Measurements from ENCODE around the gene GGTA1. TPM values are rescaled to one million over a fixed set of nuclear protein-coding genes. Genes with fewer than 3 reads are reported as not detected.
"Not testable (repeated sequence)": the region's sequence is repeated elsewhere in the genome, so short reads cannot be mapped to it uniquely, and the experiment has no call there.

Gene GGTA1
- total RNA-seq, 4 donors from 2014 or later = 5.8 to 8.6 (median 6.5) TPM

DNA sequence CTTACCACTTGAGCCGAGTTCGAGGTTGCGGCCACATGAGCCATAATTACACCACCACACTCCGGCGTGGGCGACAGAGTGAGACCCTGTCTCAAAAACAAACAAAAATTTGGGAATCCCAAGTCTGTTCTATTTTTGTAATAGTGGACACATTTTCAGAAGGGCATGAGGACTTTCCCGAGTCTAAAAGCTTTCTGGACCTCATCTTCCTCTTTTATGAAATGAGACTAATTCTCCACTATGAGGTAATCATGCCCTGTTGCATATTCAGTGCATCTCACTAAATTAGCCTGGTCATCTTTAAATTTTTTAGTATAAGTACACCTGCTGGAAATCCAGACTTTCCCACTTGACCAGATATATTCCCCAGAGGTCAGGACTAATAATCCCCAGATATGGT lies 55.7 kb downstream of the GGTA1 start:
- Histone ChIP-seq H3K4me3 (no peak overlapping the region), H3K36me3 (no peaks in the 10 kb centered on the region), H3K27me3 (no peaks in the 10 kb centered on the region), H3K4me1 (no peaks in the 10 kb centered on the region), H3K9me3 (no peaks in the 10 kb centered on the region), H3K27ac (no peak overlapping the region)
- DNase-seq (ENCODE audit: low spot score in 2 of 2) = no peak
- no peak for TF ChIP-seq POLR2AphosphoS5 (IDR thresholded peaks at IDR 0.05)
- no peak for TF ChIP-seq EP300 (IDR thresholded peaks at IDR 0.05)
- TF ChIP-seq POLR2A (IDR thresholded peaks at IDR 0.05) = no peak
- no peak for TF ChIP-seq CTCF (IDR thresholded peaks at IDR 0.05)
- 94% methylated on average over 7 of the region's 7 CpGs for WGBS

DNA sequence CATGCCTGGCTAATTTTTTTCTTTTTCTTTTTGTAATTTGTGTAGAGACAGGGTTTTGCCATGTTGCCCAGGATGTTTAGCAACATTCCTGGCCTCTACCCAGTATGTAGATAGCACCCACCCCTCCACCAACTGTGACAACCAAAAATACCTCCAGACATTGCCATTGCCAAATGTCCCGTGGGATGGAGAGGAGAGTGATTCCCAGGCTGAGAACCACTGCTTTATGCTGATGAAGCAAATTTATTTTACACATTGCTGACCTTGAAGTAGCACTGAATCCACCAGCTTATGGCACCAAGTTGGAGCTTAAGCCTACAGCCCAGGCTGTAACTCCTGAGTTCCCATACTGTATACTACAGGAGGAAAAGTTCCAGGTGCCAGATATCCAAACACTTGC lies 58.5 kb downstream of the GGTA1 start:
- H3K9me3 ChIP-seq = no peaks in the 10 kb centered on the region
- 71% methylated on average over 1 of the region's 1 CpG for WGBS
- no peaks in the 10 kb centered on the region for H3K27me3 ChIP-seq
- no peak overlapping the region for H3K27ac ChIP-seq
- no peak for TF ChIP-seq POLR2A (IDR thresholded peaks at IDR 0.05)
- TF ChIP-seq EP300 (IDR thresholded peaks at IDR 0.05) = no peak
- TF ChIP-seq POLR2AphosphoS5 (IDR thresholded peaks at IDR 0.05) = no peak
- no peak overlapping the region for H3K4me3 ChIP-seq
- no peak for DNase-seq (ENCODE audit: low spot score in 2 of 2)
- H3K36me3 ChIP-seq = no peaks in the 10 kb centered on the region
- no peaks in the 10 kb centered on the region for H3K4me1 ChIP-seq

DNA sequence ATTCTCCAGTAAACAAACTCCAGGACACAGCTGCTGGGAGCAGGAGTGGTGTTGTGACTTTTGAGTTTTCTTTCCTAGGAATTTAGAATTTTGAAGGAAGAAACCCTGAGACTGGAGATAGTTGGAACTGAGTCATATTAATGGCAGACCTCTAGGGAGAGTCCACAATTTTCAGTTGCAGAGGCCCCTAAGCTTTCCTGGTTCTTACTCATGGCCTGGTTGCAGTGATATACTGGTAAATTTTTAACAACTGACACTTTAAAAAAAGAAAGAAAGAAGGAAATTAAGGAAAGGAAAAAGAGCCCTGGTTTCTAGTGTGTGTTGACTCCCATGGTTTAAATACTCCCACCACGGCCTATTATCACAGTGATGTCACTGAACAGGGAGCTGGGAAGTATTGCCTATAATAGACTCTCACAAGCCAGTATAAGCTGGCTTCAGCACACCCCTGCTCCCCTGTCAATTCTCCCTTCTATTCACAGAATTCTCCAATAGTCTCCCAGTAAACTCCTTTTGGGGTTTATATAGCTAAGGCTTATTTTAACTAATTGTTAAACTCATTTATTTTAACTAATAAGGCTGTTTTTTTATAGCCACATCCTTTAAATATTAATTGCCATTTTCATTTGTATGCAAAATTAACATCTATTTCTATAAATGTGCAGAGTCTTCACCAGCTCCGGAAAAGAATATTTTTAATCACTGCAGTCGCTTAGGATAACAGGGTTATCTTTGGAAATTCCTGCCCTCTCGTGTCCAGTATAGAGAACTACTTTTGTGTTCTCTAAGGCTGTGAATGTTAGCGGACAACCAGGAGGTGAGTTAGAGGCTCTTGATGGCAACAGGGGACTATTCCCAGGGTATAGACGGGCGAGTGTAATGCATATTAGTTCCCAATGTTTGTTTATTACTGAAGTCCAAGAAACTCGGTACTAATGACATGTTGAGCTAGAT lies 59.7 kb downstream of the GGTA1 start:
- Histone ChIP-seq H3K4me1 (no peaks in the 10 kb centered on the region), H3K36me3 (no peaks in the 10 kb centered on the region), H3K4me3 (no peak overlapping the region), H3K27ac (no peak overlapping the region), H3K27me3 (no peaks in the 10 kb centered on the region), H3K9me3 (no peaks in the 10 kb centered on the region)
- TF ChIP-seq POLR2AphosphoS5 (IDR thresholded peaks at IDR 0.05) = no peak
- TF ChIP-seq CTCF (IDR thresholded peaks at IDR 0.05) = no peak
- no peak for TF ChIP-seq EP300 (IDR thresholded peaks at IDR 0.05)
- TF ChIP-seq POLR2A (IDR thresholded peaks at IDR 0.05) = no peak
- 81% methylated on average over 8 of the region's 8 CpGs for WGBS
- DNase-seq (ENCODE audit: low spot score in 2 of 2) = no peak

DNA sequence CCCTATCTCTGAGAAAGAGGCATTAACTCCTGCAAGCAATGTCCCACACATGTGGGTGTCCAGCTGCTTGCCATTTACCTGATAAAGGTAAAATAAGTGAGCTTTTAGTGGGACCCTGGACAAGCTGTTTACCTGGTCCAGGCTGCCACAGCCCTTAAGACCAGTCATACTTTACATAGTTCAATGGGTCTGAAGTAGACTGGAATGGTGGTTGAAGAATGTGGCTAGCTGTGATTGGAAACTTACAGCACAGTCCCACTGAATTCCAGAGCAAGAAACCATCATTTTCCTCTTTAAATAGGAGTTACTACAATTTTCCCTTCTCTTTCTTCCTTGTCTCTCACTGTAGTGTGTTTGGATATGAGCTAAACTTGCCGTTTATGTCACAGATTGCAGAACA lies 60.6 kb downstream of the GGTA1 start:
- DNase-seq (ENCODE audit: low spot score in 2 of 2) = no peak
- H3K36me3 ChIP-seq = no peaks in the 10 kb centered on the region
- TF ChIP-seq EP300 (IDR thresholded peaks at IDR 0.05) (no peak), POLR2AphosphoS5 (IDR thresholded peaks at IDR 0.05) (no peak), CTCF (IDR thresholded peaks at IDR 0.05) (no peak), POLR2A (IDR thresholded peaks at IDR 0.05) (no peak)
- H3K27me3 ChIP-seq = no peaks in the 10 kb centered on the region
- H3K4me3 ChIP-seq = no peak overlapping the region
- WGBS = 63% methylated on average over 1 of the region's 1 CpG
- no peaks in the 10 kb centered on the region for H3K9me3 ChIP-seq
- no peaks in the 10 kb centered on the region for H3K4me1 ChIP-seq
- H3K27ac ChIP-seq = no peak overlapping the region

DNA sequence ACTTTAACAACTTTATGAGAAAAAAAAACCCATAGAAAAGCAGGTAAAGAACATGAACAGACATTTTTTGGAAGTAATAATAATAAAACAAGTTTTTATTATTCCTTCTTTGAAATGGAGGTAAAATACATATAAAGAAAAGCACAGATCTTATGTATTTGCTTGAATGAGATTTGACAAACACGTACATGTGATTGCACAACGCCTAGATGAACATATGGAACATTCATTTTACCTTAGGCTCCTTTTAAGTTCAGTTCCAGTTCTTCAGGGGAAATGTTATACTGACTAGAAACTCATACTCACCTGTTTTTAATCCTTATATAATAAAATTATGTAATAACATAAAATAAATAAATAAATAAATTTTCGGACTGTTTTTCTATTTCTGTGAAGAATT lies 61.8 kb downstream of the GGTA1 start:
- H3K36me3 ChIP-seq = no peaks in the 10 kb centered on the region
- H3K4me3 ChIP-seq = no peak overlapping the region
- no peak overlapping the region for H3K27ac ChIP-seq
- 92% methylated on average over 3 of the region's 3 CpGs for WGBS
- H3K27me3 ChIP-seq = no peaks in the 10 kb centered on the region
- no peak for DNase-seq (ENCODE audit: low spot score in 2 of 2)
- no peaks in the 10 kb centered on the region for H3K4me1 ChIP-seq
- TF ChIP-seq POLR2A (IDR thresholded peaks at IDR 0.05) = no peak
- TF ChIP-seq CTCF (IDR thresholded peaks at IDR 0.05) = no peak
- TF ChIP-seq EP300 (IDR thresholded peaks at IDR 0.05) = no peak
- no peak for TF ChIP-seq POLR2AphosphoS5 (IDR thresholded peaks at IDR 0.05)
- no peaks in the 10 kb centered on the region for H3K9me3 ChIP-seq

GRCh38 chr9:121437046-121437445 lies 62.6 kb downstream of the GGTA1 start:
- H3K27me3 ChIP-seq; H3K36me3 ChIP-seq; H3K4me1 ChIP-seq; H3K9me3 ChIP-seq; H3K4me3 ChIP-seq; DNase-seq (ENCODE audit: low spot score in 2 of 2); H3K27ac ChIP-seq: not testable (repeated sequence)
- WGBS = 100% methylated on average over 3 of the region's 3 CpGs
